Measurements from ENCODE around the gene NEAT1. TPM values are rescaled to one million over a fixed set of nuclear protein-coding genes. Genes with fewer than 3 reads are reported as not detected.

Gene NEAT1
- total and polyA plus RNA-seq, 9 of the 15 experiments (the other 6 are each of a cell fraction or from before 2014, with no cell fraction given): 20.1 to 389 (median 62.8) TPM

DNA sequence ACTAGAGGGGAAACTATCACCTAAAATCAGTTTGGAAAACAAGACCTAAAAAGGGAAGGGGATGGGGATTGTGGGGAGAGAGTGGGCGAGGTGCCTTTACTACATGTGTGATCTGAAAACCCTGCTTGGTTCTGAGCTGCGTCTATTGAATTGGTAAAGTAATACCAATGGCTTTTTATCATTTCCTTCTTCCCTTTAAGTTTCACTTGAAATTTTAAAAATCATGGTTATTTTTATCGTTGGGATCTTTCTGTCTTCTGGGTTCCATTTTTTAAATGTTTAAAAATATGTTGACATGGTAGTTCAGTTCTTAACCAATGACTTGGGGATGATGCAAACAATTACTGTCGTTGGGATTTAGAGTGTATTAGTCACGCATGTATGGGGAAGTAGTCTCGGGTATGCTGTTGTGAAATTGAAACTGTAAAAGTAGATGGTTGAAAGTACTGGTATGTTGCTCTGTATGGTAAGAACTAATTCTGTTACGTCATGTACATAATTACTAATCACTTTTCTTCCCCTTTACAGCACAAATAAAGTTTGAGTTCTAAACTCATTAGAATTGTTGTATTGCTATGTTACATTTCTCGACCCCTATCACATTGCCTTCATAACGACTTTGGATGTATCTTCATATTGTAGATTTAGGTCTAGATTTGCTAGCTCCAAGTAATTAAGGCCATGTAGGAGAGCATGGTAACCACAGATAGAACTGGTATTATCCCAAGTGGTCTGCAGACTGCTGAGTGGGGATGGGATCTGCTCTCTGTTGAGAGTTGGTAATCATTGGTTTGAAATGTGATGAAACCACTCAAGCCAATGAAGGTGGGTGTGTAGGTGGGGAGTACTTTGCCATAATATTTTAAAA is 3.6 kb downstream of the NEAT1 start (continued):
- TF ChIP-seq, protein P1, sequence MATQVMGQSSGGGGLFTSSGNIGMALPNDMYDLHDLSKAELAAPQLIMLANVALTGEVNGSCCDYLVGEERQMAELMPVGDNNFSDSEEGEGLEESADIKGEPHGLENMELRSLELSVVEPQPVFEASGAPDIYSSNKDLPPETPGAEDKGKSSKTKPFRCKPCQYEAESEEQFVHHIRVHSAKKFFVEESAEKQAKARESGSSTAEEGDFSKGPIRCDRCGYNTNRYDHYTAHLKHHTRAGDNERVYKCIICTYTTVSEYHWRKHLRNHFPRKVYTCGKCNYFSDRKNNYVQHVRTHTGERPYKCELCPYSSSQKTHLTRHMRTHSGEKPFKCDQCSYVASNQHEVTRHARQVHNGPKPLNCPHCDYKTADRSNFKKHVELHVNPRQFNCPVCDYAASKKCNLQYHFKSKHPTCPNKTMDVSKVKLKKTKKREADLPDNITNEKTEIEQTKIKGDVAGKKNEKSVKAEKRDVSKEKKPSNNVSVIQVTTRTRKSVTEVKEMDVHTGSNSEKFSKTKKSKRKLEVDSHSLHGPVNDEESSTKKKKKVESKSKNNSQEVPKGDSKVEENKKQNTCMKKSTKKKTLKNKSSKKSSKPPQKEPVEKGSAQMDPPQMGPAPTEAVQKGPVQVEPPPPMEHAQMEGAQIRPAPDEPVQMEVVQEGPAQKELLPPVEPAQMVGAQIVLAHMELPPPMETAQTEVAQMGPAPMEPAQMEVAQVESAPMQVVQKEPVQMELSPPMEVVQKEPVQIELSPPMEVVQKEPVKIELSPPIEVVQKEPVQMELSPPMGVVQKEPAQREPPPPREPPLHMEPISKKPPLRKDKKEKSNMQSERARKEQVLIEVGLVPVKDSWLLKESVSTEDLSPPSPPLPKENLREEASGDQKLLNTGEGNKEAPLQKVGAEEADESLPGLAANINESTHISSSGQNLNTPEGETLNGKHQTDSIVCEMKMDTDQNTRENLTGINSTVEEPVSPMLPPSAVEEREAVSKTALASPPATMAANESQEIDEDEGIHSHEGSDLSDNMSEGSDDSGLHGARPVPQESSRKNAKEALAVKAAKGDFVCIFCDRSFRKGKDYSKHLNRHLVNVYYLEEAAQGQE (IDR thresholded peaks at IDR 0.05; ENCODE audit: borderline replicate concordance): no peak; the same call in 1 of the 2 replicates
- TF ChIP-seq, protein P1 (CRISPR knock-in tag; IDR thresholded peaks at IDR 0.05; ENCODE audit: low read depth): no peak
- TF ChIP-seq NFATC3 (IDR thresholded peaks at IDR 0.05): no peak
- TF ChIP-seq ZNF282 (CRISPR knock-in tag; IDR thresholded peaks at IDR 0.05): no peak
- 0 out of 2 replicates have a peak, but pooled peaks have one; percentile 5 for TF ChIP-seq GTF2E2 (tag; IDR thresholded peaks at IDR 0.05)
- TF ChIP-seq, protein P2, sequence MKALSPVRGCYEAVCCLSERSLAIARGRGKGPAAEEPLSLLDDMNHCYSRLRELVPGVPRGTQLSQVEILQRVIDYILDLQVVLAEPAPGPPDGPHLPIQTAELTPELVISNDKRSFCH (CRISPR knock-in tag; IDR thresholded peaks at IDR 0.05): no peak
- TF ChIP-seq, protein P2 (tag; IDR thresholded peaks at IDR 0.05): no peak
- TF ChIP-seq JUND (IDR thresholded peaks at IDR 0.05; ENCODE audit: borderline replicate concordance, low read depth, low read length): peak; percentile 55
- TF ChIP-seq JUND (tag; IDR thresholded peaks at IDR 0.05; ENCODE audit: borderline replicate concordance, low read depth, low read length): no peak
- TF ChIP-seq XRCC4 (IDR thresholded peaks at IDR 0.05; ENCODE audit: extremely low read depth, insufficient read depth, insufficient read length): no peak
- TF ChIP-seq JUN (IDR thresholded peaks at IDR 0.05; ENCODE audit: borderline replicate concordance, low read depth, low read length): no peak
- TF ChIP-seq JUN (CRISPR knock-in tag; IDR thresholded peaks at IDR 0.05; ENCODE audit: borderline replicate concordance): no peak
- TF ChIP-seq, protein P3, sequence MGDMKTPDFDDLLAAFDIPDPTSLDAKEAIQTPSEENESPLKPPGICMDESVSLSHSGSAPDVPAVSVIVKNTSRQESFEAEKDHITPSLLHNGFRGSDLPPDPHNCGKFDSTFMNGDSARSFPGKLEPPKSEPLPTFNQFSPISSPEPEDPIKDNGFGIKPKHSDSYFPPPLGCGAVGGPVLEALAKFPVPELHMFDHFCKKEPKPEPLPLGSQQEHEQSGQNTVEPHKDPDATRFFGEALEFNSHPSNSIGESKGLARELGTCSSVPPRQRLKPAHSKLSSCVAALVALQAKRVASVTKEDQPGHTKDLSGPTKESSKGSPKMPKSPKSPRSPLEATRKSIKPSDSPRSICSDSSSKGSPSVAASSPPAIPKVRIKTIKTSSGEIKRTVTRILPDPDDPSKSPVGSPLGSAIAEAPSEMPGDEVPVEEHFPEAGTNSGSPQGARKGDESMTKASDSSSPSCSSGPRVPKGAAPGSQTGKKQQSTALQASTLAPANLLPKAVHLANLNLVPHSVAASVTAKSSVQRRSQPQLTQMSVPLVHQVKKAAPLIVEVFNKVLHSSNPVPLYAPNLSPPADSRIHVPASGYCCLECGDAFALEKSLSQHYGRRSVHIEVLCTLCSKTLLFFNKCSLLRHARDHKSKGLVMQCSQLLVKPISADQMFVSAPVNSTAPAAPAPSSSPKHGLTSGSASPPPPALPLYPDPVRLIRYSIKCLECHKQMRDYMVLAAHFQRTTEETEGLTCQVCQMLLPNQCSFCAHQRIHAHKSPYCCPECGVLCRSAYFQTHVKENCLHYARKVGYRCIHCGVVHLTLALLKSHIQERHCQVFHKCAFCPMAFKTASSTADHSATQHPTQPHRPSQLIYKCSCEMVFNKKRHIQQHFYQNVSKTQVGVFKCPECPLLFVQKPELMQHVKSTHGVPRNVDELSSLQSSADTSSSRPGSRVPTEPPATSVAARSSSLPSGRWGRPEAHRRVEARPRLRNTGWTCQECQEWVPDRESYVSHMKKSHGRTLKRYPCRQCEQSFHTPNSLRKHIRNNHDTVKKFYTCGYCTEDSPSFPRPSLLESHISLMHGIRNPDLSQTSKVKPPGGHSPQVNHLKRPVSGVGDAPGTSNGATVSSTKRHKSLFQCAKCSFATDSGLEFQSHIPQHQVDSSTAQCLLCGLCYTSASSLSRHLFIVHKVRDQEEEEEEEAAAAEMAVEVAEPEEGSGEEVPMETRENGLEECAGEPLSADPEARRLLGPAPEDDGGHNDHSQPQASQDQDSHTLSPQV (IDR thresholded peaks at IDR 0.05): no peak
- no peak for TF ChIP-seq ZNF778 (CRISPR knock-in tag; IDR thresholded peaks at IDR 0.05)
- no peak; the same call in 1 of the 2 replicates for TF ChIP-seq ZNF561 (CRISPR knock-in tag; conservative IDR thresholded peaks at IDR 0.05)

All from K562 (cell line).